Hematopoietic multipotent progenitor cell treated with erythropoietin and hydrocortisone succinate and interleukin-3 and kit ligand, for 6 days (in vitro differentiated cells): Measurements from ENCODE around the gene NACC1.

Source experiments
- DNase-seq: peaks from one replicate; pipeline ENCODE4 v3.0.0-alpha.2; 2015

The NACC1 gene

GRCh38 chr19:13089139-13089856, 28.8 kb upstream of the NACC1 start:
- DNase-seq = peak; percentile 72

- DNase-seq = no peak
These were observed 28.1 kb upstream of the NACC1 start for GRCh38 chr19:13089857-13090507.

DNA sequence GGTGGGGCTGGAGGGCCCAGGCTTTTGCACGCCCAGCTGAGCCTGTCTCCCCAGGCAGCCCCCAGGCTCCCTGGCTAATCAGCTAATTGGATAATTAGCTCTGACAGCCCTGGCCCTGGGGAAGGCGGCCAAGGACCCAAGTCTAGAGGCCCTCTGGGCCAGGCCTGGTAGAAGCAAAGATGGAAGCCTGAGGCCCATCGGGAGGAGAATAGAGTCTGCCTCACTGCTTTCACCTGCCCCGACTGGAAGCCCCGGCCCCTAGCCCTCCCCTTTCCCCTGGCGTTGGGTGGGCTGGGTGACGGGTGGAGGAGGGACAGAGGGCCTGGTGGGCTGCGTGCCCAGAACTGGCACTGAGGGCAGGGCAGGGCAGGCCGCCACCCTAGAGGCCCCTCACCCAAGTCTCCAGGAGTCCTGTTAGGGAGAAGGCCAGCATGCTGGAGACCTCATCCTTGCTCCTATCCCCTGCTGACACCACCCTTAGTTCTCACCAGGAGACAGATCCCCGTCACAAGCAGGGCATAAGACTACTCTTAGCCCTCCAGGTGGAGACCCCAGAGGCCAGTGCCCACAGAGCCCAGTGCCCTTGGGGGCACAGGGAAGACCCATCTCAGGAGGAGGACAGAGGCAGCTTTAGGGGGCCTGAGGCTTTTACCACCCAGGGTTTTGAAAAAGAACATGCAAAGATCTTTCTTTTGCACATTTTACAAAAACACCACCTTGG, 27.4 kb upstream of the NACC1 start:
- no peak for DNase-seq

DNA sequence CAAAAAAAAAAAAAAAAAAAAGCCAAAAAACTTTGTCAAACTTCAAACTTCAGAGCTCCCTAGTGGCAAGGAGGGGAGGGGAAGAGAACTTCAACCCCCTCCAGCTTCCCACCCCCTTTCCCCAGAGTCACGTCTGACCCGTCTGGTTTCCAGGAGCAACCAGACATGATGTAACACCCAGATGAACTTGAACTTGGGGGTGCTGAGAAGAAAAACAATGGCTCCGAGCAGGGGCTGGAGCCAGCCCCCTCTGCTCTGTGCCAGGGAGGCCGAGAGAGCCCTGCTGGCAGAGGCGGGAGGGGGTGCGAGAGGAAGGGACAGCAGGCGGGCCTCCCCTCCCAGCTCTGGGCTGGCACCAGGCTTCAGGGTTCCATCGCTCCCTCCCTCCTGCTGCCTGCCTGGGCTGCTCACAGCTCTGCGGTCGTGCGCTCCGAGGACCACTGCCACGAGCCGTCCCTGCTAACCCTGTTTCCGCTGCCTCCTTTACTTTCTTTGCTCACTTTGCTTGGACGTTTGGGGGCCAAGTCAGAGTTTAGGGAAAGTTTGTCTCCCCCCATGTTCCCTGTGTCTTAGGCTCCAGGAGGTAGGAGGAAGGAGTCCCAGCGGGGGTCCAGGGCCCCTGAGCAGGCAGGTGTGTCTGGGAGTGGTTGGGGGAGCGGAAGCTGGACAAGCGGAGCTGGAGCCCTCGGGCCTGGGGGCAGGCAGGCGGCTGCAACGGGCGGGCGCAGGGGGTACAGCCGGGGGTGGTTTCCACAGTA, 26.5 kb upstream of the NACC1 start:
- no peak for DNase-seq

GRCh38 chr19:13092158-13092543, 25.9 kb upstream of the NACC1 start:
- no peak for DNase-seq

- DNase-seq = no peak
These were observed 25.3 kb upstream of the NACC1 start for GRCh38 chr19:13092606-13093235.

DNA sequence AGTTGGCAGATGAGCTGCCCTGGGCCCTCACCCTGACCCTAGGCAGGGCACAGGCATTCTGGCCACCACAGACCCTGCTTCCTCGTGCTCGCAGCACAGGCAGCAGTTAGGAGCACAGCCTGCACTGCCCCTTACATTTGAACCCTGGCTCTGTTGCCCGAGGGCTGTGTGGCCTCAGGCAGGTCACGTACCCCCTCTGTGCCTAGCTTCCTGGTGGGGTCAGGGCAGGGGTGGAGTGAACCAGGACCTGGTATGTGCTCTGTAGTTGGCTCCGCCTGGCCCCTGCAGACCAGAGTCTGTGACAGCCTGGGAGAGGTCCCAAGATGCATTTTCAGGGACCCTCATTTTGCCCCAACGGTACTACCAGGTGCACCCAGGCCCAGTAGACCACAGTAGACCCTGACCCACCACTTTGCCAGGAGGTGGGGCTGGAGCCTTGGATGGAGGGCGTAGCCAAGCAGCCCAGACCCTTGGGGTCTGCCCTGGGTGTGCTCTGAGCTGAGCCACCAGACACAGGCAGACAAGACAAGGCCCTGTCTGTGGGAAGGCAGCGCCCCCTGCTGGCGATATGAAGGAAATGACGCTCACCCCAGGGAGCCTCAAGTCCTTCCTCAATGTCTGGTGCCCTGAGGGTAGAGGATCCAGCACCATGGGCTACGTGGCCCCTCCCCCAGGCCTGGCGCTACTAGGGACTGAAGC, 24.5 kb upstream of the NACC1 start:
- DNase-seq = peak; percentile 92

DNA sequence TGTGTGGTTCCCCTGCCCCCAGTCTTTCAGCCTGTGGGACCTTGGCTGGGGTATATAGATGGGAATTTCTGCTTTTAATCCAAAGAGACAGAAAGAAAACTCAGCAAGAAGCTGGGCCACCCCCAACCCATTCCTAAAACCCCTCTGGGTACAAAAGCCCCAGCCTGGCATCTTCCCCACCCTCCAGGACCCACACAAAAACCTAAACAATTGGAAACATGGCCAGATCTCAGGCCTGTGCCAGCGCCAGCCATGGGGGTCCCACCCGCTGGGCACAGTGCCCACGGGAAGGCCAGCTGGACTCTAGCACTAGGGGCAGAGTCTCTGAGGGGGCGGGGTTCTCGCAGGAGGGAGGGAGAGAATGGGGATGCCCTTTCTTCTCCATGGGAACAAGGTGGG, 24.0 kb upstream of the NACC1 start:
- no peak for DNase-seq

DNA sequence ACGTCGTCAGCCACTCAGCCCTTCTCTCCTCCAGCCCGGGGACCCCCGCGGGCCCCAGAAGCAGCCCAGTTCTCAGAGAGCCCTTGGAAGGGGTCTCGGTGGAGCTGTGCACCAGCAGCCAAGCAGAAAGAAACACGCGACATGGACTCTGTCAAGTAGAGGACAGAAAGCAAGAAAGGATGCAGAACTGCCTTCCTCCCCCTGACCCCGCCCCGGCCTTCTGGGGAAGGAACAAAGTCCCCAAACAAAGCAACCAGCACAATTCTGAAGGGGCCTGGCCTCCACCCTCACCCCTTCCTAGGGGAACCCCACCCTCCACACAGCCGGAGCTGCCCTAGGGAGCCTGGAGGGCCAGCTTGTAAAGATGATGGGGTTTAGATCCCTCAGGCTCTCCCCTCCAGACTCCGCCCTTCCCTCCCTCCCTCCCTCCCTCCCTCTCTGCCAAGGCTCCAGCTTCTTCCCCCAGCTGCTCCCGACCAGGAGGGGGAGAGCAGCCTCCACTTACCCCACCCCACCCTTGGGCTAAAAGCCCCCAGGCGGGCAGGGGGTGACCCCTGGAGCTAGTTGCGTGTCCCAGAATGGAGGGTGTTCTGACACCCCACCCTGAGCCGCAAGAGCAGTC, 23.2 kb upstream of the NACC1 start:
- peak; percentile 76 for DNase-seq

DNA sequence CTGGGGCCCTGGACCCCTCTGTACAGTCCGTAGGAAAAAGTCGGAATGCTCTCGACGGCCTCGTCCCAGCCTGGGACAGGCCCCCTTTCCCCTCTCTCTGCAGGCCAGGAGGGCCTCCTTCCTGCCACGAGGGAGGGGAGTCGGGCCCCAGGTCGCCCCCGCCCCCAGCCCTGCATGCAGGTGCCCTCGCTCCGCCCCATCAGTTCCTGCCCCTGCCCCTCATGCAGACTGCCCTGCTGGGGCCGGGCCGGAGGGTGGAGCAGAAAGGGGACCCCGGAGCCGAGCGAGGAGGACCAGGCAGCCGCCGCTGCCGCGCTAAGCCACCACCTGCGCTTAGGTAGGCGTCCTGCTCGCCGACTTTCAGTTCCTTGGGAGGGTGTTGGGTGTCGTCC, 22.7 kb upstream of the NACC1 start:
- peak; percentile 49 for DNase-seq

DNA sequence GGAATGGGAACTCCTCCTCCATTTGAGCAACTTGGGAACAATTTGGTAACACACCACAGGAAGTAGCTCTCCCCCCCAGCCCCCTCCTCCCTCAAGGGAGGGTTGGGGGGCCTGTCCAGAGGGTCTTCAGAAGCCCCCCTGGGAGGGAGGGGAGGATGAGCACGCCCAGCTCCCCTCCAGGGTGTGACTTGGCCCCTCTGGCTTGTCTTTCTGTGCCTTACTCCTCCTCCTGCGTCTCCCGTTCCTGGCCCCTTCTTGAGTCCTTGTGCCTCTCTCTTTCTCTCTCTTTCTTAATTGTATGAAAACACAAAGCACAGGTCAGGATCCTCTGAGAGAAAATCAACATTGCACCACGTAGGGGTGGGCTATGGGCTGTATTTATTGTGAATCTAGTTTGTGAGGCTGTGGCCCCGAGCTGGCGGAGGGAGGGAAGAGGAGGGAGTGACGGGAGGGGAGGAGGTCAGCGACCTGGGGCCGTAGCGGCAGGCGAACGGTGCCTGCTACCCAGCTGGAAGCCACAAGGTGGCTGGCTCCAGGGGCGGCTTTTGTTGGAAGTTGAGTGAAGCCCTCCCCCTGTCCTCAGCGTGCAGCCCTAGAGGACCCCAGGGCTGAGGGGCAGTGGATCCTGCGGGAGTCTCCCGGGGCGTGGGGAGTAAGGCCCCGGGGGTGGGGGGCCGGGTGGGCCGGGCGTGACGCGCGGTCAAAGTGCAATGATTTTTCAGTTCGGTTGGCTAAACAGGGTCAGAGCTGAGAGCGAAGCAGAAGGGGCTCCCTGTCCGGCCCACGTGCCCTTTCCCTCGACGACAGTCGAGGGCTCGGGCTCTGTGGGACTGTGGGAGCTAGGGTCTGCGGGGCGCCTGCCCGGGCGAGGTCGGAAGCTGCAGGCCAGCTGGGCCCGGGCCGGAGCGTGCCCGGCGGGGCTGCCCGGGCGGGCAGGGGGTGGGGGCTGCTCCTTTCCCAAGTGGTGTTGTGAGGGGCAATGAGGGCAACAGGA, 21.8 kb upstream of the NACC1 start:
- peak; percentile 87 for DNase-seq

- peak; percentile 76 for DNase-seq
These were observed 21.0 kb upstream of the NACC1 start for GRCh38 chr19:13097033-13097462.

DNA sequence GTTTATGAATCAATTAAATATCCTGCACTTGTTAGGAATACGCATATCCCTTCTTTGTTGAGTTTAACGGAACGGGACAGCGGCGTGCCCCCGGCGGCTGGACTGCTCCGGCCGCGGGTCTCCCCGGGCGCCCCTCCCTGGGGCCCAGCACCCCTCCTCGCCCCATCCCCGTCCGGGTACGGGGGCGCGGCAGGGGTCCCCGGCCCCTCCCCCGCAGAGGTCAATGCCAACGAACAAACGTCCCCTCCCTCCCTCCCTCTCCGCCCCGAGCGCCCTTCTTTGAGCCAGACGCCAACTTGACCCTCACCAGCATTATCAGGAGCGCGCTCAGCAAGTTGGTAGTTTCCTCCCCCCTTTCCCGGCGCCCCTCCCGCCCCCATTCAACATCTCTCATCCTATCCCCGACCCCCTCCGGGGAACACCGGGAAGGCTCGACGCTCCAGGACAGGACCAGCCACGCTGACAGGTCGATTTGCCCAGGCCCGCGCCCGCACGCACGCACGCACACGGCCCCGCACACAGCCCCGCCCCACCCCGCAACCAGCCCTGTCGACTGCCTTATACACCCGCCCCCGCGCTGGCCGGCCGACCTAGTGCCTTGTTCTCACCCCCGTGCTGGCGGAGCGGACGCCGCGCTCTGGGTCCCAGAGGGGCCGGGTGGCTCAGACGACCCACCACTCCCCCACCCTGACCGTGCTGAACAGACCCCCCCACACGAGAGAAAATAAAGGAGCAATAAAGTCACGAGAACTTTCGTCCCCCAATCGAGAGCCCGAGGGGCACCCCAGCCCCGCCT, 20.4 kb upstream of the NACC1 start:
- DNase-seq = peak; percentile 84

- DNase-seq = peak; percentile 89
These were observed 19.6 kb upstream of the NACC1 start for GRCh38 chr19:13098277-13099072.

- DNase-seq = peak; percentile 90
These were observed 18.7 kb upstream of the NACC1 start for GRCh38 chr19:13099073-13099999.

- DNase-seq = peak; percentile 62
These were observed 18.0 kb upstream of the NACC1 start for GRCh38 chr19:13100031-13100588.
